Measurements from ENCODE around the gene RRAGC.

Gene RRAGC

GRCh38 chr1:38817267-38818174, 42.1 kb downstream of the RRAGC start:
- TF ChIP-seq PPARA (CRISPR knock-in tag; IDR thresholded peaks at IDR 0.05; ENCODE audit: borderline replicate concordance) (no peak), CSDC2 (CRISPR knock-in tag; IDR thresholded peaks at IDR 0.05) (no peak), GLIS3 (CRISPR knock-in tag; IDR thresholded peaks at IDR 0.05) (no peak), ESRRG (CRISPR knock-in tag; IDR thresholded peaks at IDR 0.05) (no peak)
- ATAC-seq = no peak

DNA sequence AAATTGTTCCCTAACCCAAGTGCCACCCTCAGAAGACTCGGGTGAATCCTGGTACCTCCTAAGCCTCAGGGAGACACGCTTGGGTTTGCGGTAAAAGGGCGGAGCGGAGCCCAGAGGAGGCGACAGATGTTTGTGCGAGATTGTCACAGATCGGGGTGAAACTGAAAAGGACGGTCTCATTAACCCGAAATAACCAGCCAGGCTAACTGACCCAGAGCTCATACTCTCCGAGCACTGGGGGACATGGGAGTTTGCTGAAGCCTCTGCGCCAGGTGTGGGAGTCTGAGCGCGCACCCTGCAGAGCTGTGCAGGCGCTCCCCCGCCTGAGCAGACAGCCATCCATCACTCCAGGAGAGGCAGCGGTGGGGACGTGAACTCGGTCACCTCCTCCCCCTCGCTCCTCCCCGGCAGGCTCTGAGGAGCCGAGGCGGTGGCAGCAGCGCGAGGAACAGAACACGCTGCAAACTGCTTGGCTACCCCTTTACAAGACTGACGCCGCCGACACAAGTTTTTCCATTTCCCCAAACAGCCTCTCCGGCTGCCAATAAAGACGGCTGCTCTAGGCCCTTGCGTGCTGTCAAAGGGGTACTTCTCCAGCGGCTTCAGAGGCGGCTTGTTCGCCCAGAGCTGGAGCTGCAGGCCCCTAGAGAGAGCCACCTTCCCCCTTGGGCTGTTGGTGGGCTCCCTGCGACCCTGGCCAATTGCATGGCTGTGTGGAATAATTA, 43.5 kb downstream of the RRAGC start:
- TF ChIP-seq ZFP3 (CRISPR knock-in tag; IDR thresholded peaks at IDR 0.05) (no peak), ZNF565 (CRISPR knock-in tag; conservative IDR thresholded peaks at IDR 0.05; ENCODE audit: low read depth) (no peak), TSHZ2 (CRISPR knock-in tag; IDR thresholded peaks at IDR 0.05) (no peak), TCF4 (CRISPR knock-in tag; IDR thresholded peaks at IDR 0.05; ENCODE audit: borderline replicate concordance) (no peak), ESRRG (CRISPR knock-in tag; IDR thresholded peaks at IDR 0.05) (no peak), CSRNP3 (CRISPR knock-in tag; IDR thresholded peaks at IDR 0.05) (no peak), GLIS3 (CRISPR knock-in tag; IDR thresholded peaks at IDR 0.05) (no peak), SNAI2 (CRISPR knock-in tag; IDR thresholded peaks at IDR 0.05) (no peak)
- TF ChIP-seq, protein P1, sequence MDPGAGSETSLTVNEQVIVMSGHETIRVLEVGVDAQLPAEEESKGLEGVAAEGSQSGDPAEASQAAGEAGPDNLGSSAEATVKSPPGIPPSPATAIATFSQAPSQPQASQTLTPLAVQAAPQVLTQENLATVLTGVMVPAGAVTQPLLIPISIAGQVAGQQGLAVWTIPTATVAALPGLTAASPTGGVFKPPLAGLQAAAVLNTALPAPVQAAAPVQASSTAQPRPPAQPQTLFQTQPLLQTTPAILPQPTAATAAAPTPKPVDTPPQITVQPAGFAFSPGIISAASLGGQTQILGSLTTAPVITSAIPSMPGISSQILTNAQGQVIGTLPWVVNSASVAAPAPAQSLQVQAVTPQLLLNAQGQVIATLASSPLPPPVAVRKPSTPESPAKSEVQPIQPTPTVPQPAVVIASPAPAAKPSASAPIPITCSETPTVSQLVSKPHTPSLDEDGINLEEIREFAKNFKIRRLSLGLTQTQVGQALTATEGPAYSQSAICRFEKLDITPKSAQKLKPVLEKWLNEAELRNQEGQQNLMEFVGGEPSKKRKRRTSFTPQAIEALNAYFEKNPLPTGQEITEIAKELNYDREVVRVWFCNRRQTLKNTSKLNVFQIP (CRISPR knock-in tag; IDR thresholded peaks at IDR 0.05; ENCODE audit: borderline replicate concordance, low read depth) = no peak
- no peak for ATAC-seq

- TF ChIP-seq ZNF8 (CRISPR knock-in tag; IDR thresholded peaks at IDR 0.05) = no peak
- TF ChIP-seq GLIS3 (CRISPR knock-in tag; IDR thresholded peaks at IDR 0.05) = no peak
- no peak for TF ChIP-seq CSRNP3 (CRISPR knock-in tag; IDR thresholded peaks at IDR 0.05)
- TF ChIP-seq SNAI2 (CRISPR knock-in tag; IDR thresholded peaks at IDR 0.05) = no peak
- no peak for TF ChIP-seq ZFP3 (CRISPR knock-in tag; IDR thresholded peaks at IDR 0.05)
- no peak for TF ChIP-seq ZNF565 (CRISPR knock-in tag; conservative IDR thresholded peaks at IDR 0.05; ENCODE audit: low read depth)
- ATAC-seq = no peak
Observed at GRCh38 chr1:38814984-38815464, 44.5 kb downstream of the RRAGC start.

- no peak for ATAC-seq
- no peak for TF ChIP-seq TCF4 (CRISPR knock-in tag; IDR thresholded peaks at IDR 0.05; ENCODE audit: borderline replicate concordance)
- no peak for TF ChIP-seq OSR1 (CRISPR knock-in tag; IDR thresholded peaks at IDR 0.05)
- TF ChIP-seq PPARA (CRISPR knock-in tag; IDR thresholded peaks at IDR 0.05; ENCODE audit: borderline replicate concordance) = no peak
- no peak for TF ChIP-seq SNAI2 (CRISPR knock-in tag; IDR thresholded peaks at IDR 0.05)
- no peak for TF ChIP-seq RARB (CRISPR knock-in tag; IDR thresholded peaks at IDR 0.05)
- no peak for TF ChIP-seq BACH2 (CRISPR knock-in tag; IDR thresholded peaks at IDR 0.05; ENCODE audit: borderline replicate concordance)
- TF ChIP-seq TSHZ2 (CRISPR knock-in tag; IDR thresholded peaks at IDR 0.05) = no peak
- no peak for TF ChIP-seq ZNF8 (CRISPR knock-in tag; IDR thresholded peaks at IDR 0.05)
- no peak for TF ChIP-seq ZFP30 (CRISPR knock-in tag; IDR thresholded peaks at IDR 0.05)
Observed at GRCh38 chr1:38814444-38814983, 45.1 kb downstream of the RRAGC start.
